ENCODE measurements around the gene SHFL. TPM values are rescaled to one million over a fixed set of nuclear protein-coding genes. Genes with fewer than 3 reads are reported as not detected.

The SHFL gene
- total RNA-seq, 2 donors from 2014 or later, result 21.7 to 26.0 TPM

Small RNAs within 50 kb of the gene (microRNA-seq; reads per million reads assigned to microRNA genes)
- 0 reads per million in 2 donors for gene MIR5589 (ENCODE audit: borderline microRNAs expressed in 2 of 2)

Other genes with a start within 250 kb of the SHFL start
- 1 to 10 TPM; 4.0 to 5.2 TPM for gene OLFM2, start 149.8 kb upstream of the SHFL start, total RNA-seq
- 10 to 100 TPM; 10.7 to 23.4 TPM for gene COL5A3, start 75.8 kb upstream of the SHFL start, total RNA-seq
- not detected for gene RDH8, start 72.8 kb upstream of the SHFL start, total RNA-seq
- gene ANGPTL6, start 16.4 kb downstream of the SHFL start, total RNA-seq, result not detected
- gene PPAN, start 20.0 kb downstream of the SHFL start, total RNA-seq, result 10 to 100 TPM; 21.9 to 27.8 TPM
- 1 to 10 TPM; 6.3 to 6.5 TPM for gene P2RY11, start 25.4 kb downstream of the SHFL start, total RNA-seq
- gene EIF3G, start 33.6 kb downstream of the SHFL start, total RNA-seq, result 100 to 1,000 TPM; 140 to 157 TPM
- 10 to 100 TPM; 43.2 to 59.2 TPM for gene DNMT1, start 108.6 kb downstream of the SHFL start, total RNA-seq
- 10 to 100 TPM; 16.3 to 17.7 TPM for gene S1PR2, start 145.0 kb downstream of the SHFL start, total RNA-seq
- 10 to 100 TPM; 26.2 to 28.2 TPM for gene MRPL4, start 165.9 kb downstream of the SHFL start, total RNA-seq
- 10 to 100 TPM; 21.0 to 21.9 TPM for gene ICAM1, start 184.8 kb downstream of the SHFL start, total RNA-seq
- gene ICAM4, start 200.6 kb downstream of the SHFL start, total RNA-seq, result under 1 TPM in 1 of 2 donors, not detected in 1; 0.57 TPM
- under 1 TPM; 0.33 to 0.83 TPM for gene ICAM5, start 203.6 kb downstream of the SHFL start, total RNA-seq
- 1 to 10 TPM; 1.1 to 1.2 TPM for gene ZGLP1, start 223.5 kb downstream of the SHFL start, total RNA-seq
- 10 to 100 TPM; 10.2 to 11.4 TPM for gene FDX2, start 229.7 kb downstream of the SHFL start, total RNA-seq
- gene RAVER1, start 247.2 kb downstream of the SHFL start, total RNA-seq, result 10 to 100 TPM; 17.5 to 19.0 TPM

Measured in posterior vena cava (tissue), 2 donors.